GM19023 (cell line): ENCODE data around the gene ATP8B2.
"Not testable (repeated sequence)": the region's sequence is repeated elsewhere in the genome, so short reads cannot be mapped to it uniquely, and the experiment has no call there.

Experiments
- ATAC-seq: cut with Tn5 transposase; IDR thresholded peaks from one replicate; pipeline ENCODE4 v1.9.1; 2021; ENCODE audit warnings: mild to moderate bottlenecking, moderate library complexity; ENCODE audit not compliant: unreplicated experiment

Gene ATP8B2

GRCh38 chr1:154324669-154325582, at the start of gene ATP8B2:
Gene ATP8B2, plus strand, starts transcription at chr1:154325525. Its CDS starts 2,617 bp downstream, at chr1:154328142.
- ATAC-seq = peak; percentile 35

GRCh38 chr1:154276797-154277196, 48.5 kb upstream of the ATP8B2 start:
- no peak for ATAC-seq

GRCh38 chr1:154287591-154287990, 37.7 kb upstream of the ATP8B2 start:
- not testable (repeated sequence) for ATAC-seq

- ATAC-seq = no peak
These were observed 36.7 kb upstream of the ATP8B2 start for GRCh38 chr1:154288661-154289060.

- ATAC-seq = no peak
These were observed 34.4 kb upstream of the ATP8B2 start for GRCh38 chr1:154290921-154291320.

- ATAC-seq = no peak
These were observed 29.7 kb upstream of the ATP8B2 start for GRCh38 chr1:154295408-154296235.

GRCh38 chr1:154301582-154301981, 23.7 kb upstream of the ATP8B2 start:
- ATAC-seq = no peak

GRCh38 chr1:154304664-154305337, 20.5 kb upstream of the ATP8B2 start:
- ATAC-seq = peak; percentile 59

- no peak for ATAC-seq
These were observed 19.2 kb upstream of the ATP8B2 start for GRCh38 chr1:154306151-154306550.

GRCh38 chr1:154307670-154308270, 17.6 kb upstream of the ATP8B2 start:
- ATAC-seq = not testable (repeated sequence)

GRCh38 chr1:154309136-154309535, 16.2 kb upstream of the ATP8B2 start:
- not testable (repeated sequence) for ATAC-seq

GRCh38 chr1:154312229-154313065, 12.9 kb upstream of the ATP8B2 start:
- ATAC-seq = not testable (repeated sequence)

- ATAC-seq = no peak
These were observed 12.3 kb upstream of the ATP8B2 start for GRCh38 chr1:154313066-154313356.

GRCh38 chr1:154314226-154314625, 11.1 kb upstream of the ATP8B2 start:
- ATAC-seq = not testable (repeated sequence)

GRCh38 chr1:154316704-154317103, 8.6 kb upstream of the ATP8B2 start:
- no peak for ATAC-seq

- no peak for ATAC-seq
These were observed 6.9 kb upstream of the ATP8B2 start for GRCh38 chr1:154318386-154318785.

GRCh38 chr1:154320882-154321608, 4.3 kb upstream of the ATP8B2 start, which contains the start of gene AQP10:
Gene AQP10, plus strand, starts transcription at chr1:154321093. Its CDS starts 63 bp downstream, at chr1:154321156.
- ATAC-seq = no peak

GRCh38 chr1:154321609-154321934, 3.8 kb upstream of the ATP8B2 start:
- ATAC-seq = not testable (repeated sequence)

- no peak for ATAC-seq
These were observed 1.8 kb upstream of the ATP8B2 start for GRCh38 chr1:154323493-154323892.
